GM18858 (cell line): ENCODE results near the gene CRKL.

ENCODE experiments used
- ATAC-seq: cut with Tn5 transposase; IDR thresholded peaks from one replicate; pipeline ENCODE4 v1.9.1; 2021; ENCODE audit not compliant: unreplicated experiment

The CRKL gene

DNA sequence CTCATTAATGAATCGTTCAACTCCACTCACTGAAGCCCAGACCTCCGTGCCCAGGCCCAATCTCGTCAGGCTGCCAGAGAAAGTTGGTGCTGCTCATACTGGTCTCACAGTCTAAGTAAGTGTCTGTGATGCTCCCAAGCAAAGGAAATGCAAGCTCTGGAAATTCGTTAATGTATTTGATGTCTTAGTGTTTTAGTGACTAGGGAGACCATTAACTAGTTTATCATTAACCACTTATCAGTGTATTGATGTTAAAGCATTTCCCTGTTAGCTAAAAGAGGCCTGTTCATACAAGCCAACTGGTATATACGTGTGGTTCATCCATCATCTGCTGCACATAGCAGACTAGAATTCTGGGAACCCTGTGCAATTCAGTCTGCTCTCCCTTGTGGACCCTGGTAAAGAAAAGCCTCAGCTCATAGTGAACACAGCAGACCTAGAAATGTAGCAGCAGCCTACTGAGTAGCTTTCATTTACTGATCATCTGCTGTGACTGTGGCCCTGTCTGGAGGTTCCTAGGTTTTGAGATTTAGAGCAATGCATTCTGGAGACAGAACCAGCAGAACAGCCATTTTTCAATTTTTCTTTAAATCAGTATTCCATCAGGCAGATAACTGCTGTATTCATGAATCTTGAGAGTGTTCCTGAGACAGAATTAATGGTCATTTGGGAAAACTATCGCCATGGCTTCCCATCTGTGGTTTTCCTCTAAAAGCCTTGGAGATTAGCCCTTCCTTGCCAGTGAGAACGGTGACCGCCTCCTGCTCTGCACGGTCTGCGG lies 34.1 kb downstream of the CRKL start:
- no peak for ATAC-seq

GRCh38 chr22:20951932-20952380 lies 34.7 kb downstream of the CRKL start:
- no peak for ATAC-seq

GRCh38 chr22:20952544-20953341 lies 35.5 kb downstream of the CRKL start:
- no peak for ATAC-seq

DNA sequence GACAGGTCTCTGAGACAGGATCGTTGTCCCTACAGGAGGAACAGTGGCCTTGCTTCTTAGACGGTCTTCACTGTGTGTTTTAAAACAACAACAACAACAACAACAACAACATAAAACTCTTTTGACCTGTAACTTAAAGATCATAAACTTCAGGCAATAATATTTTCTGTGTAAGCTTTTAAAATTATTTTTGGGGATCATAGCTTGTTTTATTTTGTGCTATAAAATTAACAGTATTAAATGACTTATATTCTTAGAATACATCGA lies 36.1 kb downstream of the CRKL start:
- no peak for ATAC-seq

DNA sequence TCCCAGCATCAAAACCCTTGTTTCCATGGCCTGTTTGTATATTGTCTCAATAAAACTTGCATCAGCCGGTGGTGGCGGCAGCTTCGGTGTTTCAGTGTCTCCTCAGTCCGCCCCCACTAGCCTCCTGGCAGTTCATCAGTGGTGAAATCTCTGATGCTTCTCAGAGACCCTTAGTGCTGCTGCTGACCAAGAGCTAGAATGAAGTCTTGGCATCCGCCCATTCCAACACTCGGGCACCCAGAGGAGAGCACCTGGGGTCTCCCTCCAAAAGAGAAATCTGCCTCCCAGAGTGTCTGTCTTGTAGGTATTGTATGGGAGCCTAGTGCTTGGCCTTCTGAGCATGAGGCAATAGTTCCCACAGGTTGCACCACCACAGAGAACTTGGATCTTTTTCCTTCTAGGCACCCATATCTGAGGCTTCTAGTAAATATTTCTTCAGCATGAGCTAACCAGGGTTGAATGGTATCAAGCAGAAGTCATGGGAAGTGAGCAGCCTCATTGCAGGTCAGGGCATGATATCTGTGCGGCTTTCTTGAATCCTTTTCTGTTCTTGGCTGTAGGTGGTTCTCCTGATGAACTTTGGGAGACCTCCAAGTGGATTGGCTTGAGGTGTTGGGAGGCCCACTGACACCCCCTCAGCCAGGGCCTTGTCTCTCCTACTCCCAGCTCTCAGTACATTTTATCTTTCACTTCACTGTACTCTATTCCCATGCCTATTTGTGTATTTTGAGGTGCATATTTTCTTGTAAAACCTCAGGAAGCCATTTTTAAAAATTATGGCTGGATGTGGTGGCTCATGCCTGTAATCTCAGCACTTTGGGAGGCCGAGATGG lies 36.7 kb downstream of the CRKL start:
- ATAC-seq = no peak

DNA sequence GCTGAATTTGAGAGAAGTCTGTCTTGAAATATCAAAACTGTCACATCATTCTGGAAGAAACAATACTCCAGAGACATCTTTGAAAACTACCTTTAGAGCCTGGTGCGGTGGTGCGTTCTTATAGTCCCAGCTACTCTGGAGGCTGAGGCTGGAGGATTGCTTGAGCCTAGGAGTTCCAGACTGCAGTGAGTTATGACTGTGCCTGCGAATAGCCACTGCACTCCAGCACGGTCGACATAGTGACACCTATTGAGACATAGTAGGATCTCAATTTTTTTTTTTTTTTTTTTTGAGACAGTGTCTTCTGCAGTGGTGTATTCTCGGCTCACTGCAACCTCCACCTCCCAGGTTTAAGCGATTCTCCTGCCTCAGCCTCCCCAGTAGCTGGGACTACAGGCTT lies 38.3 kb downstream of the CRKL start:
- no peak for ATAC-seq

- no peak for ATAC-seq
These were observed 39.3 kb downstream of the CRKL start for GRCh38 chr22:20956258-20957101.

- ATAC-seq = no peak
These were observed 40.0 kb downstream of the CRKL start for GRCh38 chr22:20957102-20957682.

- ATAC-seq = no peak
These were observed 40.6 kb downstream of the CRKL start for GRCh38 chr22:20957683-20958431.

GRCh38 chr22:20959578-20960461 lies 42.6 kb downstream of the CRKL start:
- no peak for ATAC-seq

- ATAC-seq = no peak
These were observed 43.4 kb downstream of the CRKL start for GRCh38 chr22:20960609-20961008.

- ATAC-seq = no peak
These were observed 45.3 kb downstream of the CRKL start for GRCh38 chr22:20962491-20962945.

DNA sequence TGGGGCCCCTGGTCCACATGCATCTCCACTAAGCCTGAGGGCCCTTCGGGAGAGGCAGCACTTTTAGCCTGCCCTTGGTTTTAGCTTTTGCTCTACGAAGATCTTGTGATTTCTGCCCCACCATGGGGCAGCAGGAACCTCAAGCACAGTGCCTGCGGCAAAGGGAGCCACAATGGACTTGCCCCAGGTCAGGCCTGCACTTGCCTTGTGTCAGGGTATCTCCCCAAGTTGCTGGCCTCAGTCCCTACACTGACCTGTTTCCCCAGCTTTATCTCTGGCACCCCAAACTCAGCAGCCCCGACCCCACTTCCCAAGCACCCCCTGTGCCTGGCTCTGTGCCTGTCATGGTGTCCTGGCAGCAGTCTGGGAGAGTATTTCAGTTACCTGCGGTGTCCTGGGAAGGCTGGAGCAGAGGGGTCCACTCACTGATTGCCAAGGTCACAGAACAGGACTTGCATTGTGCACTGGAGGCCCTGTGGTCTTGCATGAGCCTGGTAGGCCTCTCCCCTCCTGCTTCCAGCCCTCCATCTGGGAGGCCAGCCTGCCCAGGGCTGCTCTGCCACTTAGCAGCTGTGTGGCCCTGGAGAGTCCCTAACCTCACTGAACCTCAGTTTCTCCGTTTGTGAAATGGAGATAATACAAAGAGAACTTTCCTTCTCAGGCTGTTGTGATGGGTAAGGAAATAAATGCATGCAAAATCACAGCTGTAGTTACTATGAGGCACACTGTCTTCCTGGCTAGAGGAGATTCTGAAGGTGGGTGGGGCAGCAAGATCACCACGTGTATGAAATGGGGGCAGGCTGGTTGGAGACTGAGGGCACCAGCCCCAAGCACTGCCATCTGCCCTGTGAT lies 46.2 kb downstream of the CRKL start:
- no peak for ATAC-seq

GRCh38 chr22:20964090-20964798 lies 47.0 kb downstream of the CRKL start:
- ATAC-seq = no peak

DNA sequence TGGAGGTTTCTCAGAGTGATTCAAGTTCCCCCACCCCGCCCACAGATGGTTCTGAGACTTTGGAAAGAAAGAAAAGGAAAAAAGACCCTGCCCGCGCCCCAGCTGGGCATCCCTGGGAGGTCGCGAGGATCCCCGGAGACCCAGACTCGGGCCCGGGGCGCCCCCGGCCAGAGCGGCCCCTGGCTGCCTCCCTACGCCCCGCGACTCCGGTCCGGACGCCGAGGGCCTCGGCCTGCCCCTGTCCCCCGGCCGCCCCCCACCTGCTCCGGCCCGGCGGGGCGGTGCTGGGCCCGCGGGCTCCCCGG lies 47.5 kb downstream of the CRKL start:
- ATAC-seq = no peak

DNA sequence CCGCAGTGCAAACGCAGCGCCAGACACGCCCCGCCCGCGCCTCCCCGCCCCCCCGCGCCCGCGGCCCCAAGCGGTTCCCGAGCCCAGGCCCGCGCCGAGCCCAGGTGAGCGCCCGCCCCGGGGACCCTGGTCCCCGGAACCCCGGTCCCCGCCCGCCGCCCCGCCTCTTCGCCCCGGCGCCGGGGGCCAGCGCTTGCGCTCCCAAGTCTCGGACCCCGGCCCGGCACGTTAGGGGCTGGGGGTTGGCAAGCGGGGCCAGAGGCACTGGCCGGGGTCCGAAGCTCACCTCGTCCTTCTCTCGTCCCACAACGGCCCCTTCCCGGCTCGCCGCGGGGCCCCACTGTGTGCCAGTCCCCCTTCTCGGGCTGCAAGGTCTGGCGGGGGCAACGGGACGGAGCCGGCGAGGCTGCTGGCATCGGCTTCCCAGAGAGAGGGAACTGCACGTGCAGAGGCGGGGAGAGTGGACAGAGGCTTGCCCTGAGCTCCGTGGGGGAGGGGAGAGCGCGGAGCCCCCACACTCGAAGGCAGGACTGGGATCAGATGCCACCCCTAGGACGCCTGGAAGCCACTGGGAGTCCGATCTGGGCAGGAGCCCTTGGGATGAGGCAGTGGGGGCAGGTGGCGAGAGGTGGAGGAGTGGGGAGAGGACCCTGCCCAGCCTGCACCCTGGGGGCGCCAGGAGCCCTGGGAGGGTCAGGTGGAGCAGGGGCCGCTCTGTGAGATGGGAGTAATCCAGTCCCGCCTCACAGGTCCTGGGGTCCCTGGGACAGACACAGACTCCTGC lies 48.1 kb downstream of the CRKL start:
- ATAC-seq = no peak
